NCI-H2171 treated with DMSO at 0.1 percent for 48 hours (cell line): ENCODE measurements around the gene LHX4.

ENCODE experiments used
- DNase-seq: peaks from one replicate; lab custom pipeline; 2025; lab: John Stamatoyannopoulos, UW

LHX4 gene

DNA sequence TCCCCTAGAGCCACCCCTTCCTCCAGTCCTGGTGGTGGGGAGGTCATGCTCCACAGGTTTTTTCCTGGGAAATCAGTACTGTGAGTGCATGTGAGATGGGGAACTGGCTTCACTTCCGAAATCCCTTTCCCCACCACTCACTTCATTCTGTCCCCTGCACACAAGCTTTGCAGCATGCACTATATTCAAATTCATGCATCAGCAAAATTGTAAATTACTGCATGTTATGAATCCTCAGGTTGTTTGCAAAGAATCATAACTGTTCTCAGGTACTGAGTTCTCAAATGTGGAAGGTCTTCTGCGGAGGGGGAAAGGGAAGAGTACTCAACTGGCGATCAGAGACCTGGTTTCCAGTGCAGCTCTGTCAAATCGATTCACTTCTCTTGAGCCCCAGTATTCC lies 42.3 kb downstream of the LHX4 start:
- no peak for DNase-seq

DNA sequence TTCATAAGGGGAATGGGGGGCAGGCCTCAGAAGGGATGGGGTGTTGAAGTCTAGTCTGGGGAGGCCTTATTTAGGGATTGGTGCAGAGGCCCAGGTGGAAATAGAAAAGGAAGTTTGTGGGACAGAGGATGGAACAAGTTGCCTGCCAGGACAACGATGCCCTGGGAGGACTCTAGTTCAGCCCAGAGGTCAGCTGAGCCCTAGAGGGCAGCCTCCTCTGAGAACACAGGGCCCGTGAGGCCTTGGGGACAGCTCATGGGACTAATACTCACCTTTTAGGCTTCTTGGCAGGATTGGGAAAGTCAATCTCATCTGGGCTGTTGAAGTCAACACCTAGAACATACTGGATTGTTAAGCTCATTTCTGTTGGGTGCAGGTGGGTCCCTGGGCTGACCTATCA lies 43.0 kb downstream of the LHX4 start:
- DNase-seq, result no peak

DNA sequence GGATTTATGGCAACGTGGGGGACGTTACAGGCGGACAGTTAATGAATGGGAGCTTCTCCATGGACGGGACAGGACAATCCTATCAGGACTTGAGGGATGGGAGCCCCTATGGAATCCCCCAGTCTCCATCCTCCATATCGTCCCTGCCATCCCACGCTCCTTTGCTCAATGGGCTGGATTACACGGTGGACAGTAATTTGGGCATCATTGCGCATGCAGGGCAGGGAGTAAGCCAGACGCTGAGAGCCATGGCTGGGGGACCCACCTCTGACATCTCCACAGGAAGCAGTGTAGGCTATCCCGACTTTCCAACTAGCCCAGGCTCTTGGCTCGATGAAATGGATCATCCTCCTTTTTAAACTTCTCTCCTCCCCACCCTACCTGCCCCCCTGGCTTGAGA lies 44.2 kb downstream of the LHX4 start:
- DNase-seq, result no peak

DNA sequence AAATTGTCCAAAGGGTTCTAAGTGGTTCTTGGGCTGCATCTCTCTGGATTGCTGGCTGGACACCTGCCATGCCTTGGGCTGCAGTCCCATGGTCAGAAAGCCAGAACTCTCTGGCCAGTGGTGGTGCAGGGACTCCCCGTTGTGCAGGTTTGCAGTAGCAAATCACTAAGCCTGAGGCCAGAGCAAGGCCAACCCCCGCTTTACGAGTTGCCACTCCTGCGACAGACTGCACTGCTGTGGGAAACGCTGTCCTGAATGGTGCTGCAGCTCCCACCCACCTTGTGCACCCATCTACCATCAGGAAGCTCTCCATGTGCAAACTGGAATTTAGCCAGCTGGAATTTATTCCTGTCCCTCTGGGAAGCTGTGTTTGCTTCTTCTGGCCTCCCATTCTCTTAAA lies 45.7 kb downstream of the LHX4 start:
- DNase-seq, result no peak

DNA sequence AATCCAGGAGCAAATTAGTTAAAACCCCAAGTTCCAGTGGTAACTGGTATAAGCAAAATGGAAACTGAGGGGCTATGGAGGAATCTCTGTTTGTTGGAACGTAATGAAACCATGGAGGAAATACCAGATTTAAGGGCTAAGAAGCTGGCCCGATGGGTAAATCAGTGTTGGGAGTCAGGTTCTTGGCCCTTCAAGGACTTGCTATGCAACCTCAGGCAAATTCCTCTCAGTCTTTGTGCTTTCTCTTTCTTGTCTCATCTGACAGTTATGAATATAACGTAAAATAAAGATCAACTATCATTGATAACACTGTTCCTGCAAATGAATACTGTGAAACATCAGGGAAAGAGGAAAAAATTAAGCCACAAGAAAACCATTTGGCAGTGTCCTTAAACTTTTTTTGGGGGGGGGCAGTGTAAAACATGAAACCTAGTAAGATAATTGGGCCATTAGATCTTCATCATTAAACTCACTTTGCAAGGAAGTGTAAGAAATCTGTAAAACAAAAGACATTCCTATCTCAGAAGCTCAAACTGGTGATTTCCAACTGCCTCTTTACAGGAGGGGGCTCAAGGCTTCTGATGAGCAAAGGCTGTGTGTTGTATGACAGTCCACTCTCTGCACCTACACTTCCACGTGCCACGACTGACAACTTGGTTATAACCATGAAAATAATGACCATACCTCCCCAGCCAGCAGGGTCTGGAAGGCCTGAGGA lies 47.6 kb downstream of the LHX4 start:
- no peak for DNase-seq

DNA sequence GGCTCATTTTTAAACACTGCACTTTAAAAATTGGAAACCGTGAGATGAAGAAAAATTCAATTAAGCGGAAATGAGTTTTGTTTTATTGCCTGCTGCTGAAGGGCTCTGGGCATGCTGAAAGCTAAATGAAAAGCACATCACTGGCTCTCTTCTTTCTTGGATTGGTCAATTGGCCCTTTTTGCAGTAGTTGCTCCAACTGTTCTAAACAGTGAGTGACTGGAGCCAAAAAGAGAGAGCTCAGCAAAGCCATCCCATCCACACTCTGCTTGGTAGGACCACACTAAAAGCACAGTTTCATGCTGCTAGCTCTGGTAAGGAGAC lies 48.1 kb downstream of the LHX4 start:
- DNase-seq, result no peak

DNA sequence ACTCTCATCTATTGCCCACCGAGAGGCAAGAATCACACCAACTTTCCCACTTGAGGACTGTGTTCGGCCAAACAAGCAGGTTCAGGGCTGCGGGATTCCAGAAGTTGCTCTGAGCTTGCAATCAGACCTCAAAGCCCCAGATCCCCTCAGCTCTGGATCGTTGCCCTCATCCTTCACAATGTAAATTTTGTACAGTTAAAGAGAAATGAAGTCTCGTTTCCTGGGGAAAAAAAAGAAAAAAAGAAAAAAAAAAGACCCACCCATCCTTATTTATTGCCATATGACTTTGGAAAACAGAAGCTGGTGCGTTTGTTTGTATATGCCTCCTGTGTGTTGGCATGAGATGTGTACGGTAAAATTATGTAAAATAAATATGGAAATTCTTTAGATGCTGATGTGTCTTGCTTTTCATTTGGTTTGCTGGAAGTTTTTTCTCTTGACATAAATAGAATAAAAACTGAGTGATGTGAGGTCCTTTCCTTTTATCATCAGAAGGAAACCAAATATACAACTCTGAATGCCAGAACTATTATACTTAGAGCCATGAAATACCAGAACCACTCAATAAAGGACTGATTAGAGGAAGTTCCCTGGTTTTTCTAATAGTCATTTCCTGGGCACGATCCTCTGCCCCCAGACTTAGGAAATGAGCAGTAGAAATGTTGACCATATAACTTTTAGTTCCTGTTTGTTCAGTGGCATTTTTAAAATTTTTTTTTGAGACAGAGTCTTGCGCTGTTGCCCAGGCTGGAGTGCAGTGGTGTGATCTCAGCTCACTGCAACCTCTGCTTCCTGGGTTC lies 48.7 kb downstream of the LHX4 start:
- DNase-seq, result no peak

DNA sequence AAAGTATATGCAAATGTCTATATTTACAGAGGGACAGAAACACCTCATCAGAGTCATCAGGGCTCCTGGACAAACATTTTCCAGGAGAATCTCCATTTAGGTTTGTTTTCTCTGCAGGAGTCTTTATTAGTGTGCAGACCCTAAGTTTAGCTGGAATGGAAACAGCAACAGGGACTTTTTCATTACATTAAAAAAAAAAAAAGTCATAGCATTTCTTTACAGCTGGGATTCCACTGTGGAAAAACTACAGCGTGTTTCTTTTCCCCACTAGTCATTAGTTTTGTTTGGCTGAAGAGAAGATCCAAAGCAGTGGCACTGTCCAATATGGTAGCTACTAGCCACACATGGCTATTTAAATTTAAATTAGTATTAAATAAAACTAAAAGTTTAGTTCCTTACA lies 49.6 kb downstream of the LHX4 start:
- DNase-seq, result no peak

DNA sequence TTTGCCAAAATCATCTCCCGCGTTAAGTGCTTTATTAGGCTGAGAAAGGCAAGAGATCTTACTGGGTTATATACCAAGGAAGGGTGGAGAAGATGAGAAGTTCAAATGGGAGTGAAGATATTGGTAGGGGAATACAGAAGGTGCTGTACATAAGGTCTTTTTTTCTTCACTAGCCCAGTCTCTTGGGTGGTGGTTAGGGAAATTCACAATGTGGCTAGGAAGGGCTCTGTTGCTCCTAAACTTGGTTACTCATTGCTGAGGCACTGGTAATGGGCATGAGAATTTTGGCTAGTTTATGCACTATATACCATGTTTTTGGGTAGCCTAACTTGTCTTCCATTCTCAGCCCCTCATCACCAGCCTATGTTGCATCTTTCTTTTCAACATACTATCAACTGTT lies 50.6 kb downstream of the LHX4 start:
- no peak for DNase-seq

DNA sequence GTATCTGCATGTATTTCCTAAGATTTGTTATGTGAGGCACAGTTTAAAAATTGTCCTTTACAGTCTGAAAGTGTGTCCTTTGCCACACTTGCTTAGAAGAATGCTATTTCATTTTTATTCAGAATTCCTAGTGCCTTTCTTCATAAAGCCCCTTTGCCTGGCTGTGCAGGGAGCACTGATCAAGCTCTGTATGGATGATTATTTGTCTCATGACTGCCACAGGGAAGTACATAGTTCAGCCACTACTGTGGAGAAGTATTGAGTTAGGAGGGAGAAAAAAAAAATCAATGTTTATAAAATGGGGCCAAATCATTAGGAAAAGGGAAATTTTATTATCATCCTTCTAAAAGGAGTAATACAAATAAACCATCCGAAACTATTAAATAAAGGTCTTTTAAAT lies 51.4 kb downstream of the LHX4 start:
- peak; percentile 9 for DNase-seq

DNA sequence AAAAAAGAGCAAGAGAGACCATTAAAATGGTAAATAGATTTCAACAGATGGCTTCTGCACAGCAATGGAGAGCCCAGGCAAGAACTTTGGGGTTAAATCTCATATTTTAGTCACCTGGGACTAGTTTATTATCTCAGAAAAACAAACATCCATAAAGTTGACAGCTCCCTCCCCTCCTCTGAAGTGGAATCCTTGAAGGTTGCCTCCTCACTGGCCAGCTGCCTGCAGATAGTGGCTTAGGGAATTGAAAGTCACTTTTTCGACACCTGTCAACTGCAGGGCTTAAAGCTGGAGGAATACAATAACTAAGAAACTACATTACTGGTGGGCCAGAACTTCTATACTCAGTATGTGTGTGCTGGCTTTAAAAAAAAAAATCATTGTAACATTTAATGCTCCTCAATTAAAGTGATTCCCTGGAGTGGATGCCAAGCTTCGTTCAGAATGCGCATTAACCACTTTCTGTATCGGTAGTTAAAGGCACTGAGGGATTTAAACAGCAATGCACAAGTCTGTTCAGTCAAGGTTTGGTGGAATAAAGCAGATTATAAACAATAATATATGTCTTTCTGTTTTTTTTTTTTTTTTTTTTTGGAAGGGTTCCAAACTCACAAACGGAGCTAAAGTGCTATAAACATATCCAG lies 52.5 kb downstream of the LHX4 start:
- DNase-seq, result peak; percentile 91

DNA sequence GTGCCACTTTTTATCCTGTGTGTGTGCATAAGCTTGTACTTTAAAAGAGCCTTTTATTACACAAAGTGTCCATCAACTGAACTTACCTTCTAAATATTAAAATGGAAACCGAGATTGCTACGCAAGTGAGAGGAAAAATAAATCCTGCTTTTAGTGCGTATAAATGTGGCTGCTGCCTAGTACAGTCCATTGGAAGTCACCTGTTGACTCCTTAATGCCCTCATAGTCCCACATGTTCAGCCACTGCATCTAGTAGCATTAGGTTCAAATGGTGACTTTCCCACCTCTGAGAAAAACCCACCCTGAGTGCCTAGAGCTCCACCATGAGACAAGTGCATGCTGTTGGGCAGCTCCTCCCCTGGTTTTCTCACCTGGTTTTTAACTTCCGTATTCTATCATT lies 53.0 kb downstream of the LHX4 start:
- DNase-seq, result no peak

DNA sequence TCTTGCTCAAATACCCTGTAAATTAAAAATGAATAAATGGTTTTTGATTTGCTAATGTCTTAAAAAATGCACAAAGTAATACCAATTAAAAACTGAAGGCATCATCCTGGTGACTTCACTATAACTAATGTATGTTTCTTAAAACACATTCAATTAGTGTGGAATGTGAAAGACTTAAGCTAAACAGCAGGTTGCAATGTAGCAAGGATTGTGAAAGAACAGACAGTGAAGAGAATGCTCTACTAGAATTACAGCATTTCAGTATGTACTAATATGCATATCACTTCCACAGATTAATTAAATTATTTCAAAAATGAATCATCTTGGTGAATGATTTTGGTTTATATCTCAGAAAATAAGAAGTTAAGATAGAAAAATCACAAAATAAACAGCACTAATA lies 56.4 kb downstream of the LHX4 start:
- DNase-seq, result no peak

DNA sequence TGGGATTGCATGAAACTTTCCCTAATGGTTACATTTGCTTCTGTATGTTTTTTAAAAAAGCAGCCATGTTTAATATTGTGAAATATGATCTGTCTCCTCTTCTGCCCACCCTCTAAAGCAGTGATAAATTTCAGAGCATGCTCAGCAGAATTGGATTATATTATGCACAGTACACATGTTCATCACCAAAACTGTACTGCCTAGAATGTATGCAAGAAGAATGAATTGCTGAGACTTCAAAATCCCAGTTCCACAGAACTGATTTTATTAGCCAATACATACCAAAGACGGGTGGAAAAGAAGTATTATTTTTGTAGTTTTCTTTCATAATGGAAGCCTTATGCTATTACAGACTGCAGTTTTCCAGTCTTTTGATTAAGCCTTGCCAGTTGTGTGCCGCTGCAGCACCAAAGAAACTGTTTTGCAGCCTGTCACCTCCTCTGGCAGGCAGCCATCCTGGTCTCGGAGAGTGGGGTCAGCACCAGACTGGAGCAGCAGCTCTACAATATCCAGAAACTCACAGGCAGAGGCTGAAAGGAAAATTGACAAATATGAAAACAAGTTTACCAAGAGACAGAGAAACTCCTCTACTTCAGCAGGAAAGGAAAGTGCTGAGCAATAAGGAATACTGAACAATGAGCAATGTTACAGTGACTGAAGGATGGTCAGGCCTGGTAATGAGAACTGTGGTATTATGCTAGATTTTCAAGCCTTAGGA lies 58.1 kb downstream of the LHX4 start:
- peak; percentile 47 for DNase-seq

DNA sequence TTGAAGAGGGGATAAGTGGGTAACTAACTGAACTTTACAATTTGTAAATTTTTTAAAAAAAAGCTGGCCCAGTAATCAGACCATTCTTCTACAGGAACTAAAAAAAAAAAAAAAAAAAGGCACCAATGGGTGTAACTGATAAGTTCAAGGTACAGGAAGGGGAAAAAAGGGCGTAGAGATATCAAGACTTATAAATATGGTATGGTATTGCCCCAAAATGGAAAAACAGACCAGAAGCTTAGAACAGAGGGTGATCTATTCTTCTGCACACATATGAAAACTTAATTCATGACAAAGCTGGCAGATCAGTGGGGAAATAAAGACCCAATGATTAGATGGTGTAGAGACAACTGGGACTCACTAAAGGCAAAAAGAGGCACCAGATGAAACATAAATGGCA lies 58.9 kb downstream of the LHX4 start:
- DNase-seq, result no peak

DNA sequence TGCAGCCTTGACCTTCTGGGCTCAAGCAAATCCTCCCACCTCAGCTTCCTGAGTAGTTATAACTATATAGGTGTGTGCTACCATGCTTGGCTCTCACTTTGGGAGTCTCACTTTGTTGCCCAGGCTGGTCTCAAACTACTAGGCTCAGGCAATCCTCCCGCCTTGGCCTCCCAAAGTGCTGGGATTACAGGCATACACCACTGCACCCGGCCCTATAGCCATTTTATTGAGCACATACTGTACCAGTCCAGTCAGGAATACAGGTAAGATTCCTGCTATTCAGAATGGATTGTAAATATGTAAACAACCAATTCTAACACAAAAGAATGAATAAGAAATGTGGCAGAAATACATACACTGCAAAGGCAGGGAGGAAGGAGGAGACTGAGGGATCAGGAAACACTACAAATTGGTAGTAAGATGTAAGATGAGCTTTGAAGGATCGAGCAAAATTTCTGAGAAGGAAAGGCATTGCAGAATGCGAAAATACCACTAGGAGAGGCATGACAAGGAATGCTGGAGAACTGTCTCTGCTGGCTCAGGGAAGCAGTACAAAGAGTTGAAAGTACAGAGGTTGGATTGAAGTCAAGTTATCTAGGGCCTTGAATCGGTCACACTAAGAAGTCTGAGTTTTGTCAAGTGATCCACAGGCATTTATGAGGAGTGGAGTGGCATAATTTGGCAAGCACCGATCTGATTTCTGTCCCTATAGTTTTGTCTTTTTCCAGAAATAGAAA lies 60.4 kb downstream of the LHX4 start:
- DNase-seq, result no peak

DNA sequence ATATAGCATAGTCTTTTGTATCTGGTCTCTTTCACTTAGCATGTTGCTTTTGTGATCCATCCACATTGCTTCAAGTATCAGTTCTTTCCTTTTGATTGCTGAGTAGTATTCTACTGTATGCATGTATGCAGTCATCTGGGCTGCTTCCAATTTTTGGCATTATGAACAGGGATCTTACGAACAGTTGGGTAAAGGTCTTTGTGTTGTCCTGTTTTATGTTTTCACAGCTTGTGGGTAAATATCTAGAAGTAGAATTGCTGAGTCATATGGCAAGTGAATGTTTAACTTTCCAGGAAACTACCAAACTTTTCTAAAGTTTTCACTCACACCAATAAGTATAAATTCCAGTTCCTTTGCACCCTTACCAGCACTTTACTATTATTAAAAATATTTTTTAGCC lies 60.9 kb downstream of the LHX4 start:
- DNase-seq, result no peak

DNA sequence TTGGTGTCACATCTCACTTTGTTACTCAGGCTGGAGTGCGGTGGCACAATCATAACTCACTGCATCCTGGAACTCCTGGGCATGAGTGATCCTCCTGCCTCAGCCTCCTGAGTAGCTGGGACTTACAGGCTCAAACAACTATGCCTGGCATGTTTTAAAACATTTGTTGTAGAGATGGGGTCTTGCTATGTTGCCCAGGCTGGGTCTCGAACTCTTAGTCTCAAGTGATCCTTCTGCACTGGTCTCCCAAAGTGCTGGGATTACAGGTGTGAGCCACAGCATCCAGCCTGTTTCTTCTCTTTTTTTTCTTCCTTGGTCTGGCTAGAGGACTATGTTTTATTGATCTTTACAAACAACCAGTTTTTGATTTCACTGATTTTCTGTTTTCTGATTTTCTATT lies 64.6 kb downstream of the LHX4 start:
- DNase-seq, result no peak

DNA sequence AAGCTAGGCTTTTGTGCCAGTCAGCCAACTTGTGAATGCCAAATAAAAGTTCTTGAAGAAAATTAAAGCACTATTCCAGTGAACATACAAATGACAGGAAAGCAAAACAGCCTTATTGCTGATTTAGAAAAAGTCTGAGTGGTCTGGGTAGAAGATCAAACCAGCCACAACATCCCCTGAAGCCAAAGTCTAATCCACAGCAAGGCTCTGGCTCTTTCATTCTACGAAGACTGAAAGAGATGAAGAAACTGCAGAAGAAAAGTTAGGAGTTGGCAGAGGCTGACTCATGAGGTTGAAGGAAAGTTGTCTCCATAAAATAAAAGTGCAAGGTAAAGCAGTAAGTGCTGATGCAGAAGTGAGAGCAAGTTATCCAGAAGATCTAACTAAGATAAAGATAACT lies 65.9 kb downstream of the LHX4 start:
- DNase-seq, result no peak

DNA sequence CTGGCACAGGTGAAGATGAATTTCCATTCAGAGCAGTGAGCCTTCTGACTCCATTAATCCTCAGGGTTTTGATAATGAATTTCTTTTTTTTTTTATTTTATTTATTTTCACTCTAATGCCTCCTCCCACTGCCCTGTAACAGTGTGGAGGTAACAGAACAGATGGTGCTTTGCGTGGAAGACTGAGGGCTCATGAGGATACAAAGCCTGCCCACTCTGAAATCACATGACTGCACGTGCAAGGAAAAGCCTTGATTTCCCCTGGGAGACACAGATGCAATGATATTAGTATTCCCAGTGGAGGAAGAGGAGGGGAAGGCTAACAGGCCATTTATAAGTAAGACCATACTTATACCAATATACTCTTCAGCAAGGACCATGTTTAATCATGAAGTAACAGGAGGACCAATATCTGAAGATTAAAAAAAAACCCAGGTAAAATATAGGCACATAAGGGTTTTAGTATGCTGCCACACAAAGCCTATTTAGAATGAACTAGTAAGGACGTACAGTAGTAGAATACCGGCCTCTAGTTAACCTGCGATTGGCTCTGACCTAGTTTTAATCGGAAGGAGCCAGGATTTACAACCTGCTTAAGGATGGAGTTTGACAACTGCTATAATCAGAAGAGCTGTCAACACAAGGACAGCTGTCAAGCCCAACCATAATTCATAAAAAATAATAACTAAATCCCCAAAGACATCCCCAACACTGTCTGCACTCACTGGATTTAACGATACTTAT lies 69.6 kb downstream of the LHX4 start:
- peak; percentile 98 for DNase-seq

DNA sequence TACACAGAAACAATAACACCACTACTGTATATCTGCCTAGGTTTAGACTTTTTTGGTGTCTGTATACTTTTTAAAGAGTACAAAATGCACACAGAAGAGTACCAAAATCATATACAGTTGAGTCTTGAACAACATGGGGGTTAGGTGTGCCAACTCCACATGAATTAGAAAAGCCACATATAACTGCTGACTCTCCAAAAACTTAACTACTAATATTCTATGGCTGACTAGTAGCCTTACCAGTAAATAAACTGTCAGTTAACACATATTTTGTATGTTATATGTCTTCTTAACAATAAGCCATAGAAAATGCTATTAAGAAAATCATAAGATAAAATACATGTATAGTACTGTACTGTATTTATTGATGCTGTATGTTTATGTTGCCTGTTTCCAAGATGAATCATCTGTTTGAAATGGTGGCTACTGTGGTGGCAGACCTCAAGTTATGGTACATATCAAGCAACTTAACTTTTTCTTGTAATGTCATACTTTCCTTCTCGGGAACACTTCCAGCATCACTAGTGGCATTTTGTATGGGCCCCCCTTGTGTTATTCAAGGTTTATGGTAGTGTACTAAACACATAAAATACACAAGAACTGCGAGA lies 71.2 kb downstream of the LHX4 start:
- no peak for DNase-seq
